GM18867 (cell line): ENCODE data around the gene LAMA3.
A peak's percentile ranks its signal among the peaks of the same experiment; 100 is the strongest.
"Not testable (repeated sequence)": the region's sequence is repeated elsewhere in the genome, so short reads cannot be mapped to it uniquely, and the experiment has no call there.

Experiments
- ATAC-seq: cut with Tn5 transposase; IDR thresholded peaks from one replicate; pipeline ENCODE4 v1.9.1; 2021; ENCODE audit warnings: mild to moderate bottlenecking, moderate library complexity; ENCODE audit not compliant: unreplicated experiment

The LAMA3 gene

DNA sequence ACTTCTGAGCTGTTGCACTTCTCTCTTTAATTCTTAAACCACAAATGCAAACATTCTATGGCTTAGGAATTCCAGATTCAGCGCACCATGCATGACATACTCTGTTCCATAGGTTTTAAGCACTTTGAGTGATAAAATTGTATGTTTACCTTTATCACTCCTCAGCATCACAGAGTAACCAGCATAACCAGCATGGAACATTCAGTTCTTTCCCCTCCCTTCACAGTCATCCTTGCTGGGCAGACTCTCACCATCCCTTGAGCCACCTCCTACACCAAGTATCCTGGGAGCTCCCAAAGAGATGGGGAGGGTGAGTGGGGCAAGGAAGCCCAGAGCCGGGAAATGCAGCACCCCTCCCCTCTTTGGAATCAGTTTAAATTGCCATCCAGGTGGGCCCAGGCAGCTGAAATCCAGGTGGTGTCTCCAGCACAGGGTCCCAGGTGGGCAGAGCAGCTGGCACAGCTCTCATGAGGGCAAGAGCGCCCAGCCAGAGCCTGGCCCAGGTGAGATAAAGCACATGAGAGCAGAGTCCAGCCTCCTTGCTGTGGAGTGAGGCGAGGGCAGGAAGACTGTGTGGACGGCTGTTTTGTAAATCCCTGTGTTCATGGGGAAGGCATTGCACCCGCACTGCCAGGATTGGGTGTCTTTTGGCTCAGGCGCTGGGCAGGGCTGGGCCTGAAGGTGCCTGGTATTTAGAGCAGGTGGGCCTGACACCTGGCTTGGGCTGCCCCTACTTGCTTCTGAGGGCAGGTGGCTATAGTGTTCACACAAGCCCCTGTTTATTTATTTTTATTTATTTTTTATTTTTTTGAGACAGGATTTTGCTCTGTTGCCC lies 36.8 kb downstream of the LAMA3 start:
- no peak for ATAC-seq

DNA sequence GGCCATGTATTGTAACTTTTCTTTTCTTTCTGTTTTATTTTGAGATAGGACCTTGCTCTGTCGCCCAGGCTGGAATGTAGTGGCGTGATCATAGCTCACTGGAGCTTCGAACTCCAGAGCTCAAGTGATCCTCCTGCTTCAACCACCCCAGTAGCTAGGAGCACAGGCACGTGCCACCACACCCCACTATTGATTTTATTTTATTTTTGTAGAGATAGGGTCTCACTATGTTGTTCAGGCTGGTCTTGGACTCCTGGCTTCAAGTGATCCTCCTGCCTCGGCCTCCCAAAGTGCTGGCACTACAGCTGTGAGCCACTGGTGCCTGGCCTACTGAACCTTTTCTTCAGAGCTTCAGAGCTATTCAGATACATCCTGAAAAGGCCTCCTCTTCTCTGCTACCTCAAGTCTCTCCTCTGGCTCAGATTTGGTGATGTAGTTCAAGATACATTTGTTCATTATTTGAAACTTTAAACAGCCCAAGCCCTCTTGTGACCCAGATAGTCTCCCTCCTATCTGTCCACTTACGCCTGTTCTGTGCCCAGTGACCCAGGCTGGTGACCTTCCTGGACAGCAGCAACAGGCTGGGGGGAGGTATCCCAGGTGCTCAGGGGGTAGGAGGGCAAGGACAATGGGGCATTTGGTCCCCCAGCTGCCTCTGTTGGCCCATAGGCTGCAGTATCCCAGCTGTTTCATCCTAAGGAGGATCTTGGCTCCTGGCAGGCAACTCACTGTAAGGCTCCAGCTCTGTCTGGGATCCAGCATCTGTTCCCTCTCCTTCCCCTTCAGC lies 38.6 kb downstream of the LAMA3 start:
- ATAC-seq: no peak

DNA sequence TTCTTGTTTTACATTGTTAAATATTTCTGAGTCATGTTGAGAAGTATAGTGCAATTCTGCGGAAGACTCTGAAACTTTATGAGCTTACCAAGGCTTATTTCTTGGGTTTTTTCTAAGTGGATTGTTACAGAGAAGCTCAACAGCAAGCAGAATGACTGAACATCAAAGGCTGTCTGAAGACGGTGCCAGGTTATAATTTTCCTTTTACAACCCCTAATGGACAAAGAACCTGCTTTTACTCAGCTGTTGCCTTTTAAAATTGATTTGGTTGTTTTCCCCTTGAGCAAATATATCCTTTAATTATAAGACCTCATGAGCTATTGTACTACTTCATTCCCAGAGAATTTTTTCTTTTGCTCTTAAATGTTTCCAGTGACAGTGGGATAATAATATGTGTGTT lies 41.6 kb downstream of the LAMA3 start:
- no peak for ATAC-seq

DNA sequence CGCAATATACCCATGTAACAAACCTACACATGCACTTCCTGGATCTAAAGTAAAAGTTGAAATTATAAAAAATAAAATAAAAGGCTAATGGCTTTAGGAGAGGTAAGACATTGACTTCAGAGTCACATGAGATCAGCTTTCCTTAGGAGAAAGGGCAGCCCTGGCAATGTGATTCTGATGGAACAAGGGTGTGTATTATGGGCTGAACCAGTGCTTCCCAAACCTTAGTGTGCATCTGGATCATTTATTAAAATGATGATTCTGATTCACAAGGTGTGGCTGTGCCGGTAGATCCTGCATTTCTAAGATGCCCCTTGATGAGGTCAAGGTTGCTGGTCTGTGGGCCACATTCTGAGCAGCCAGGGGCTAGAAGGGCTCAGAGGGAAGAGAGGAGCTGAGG lies 42.6 kb downstream of the LAMA3 start:
- no peak for ATAC-seq

DNA sequence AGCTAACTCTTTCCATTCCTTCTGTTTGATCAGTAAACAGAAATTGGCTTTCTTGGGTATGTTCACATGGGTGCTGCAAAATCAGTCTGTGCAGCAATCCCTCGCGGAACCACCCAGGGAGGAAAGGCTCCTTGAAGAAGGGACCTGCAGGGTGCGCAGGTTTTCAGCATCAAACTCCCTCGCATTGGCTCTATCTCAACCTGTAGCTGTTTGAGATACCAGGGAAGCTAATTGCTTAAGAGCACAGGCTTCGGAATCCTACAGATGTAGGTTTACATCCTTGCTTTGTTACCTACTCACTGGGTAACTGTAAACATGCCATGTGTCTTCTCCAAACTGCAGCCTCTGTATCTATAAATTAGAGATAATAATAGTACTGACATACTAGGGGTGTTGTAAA lies 43.2 kb downstream of the LAMA3 start:
- no peak for ATAC-seq

DNA sequence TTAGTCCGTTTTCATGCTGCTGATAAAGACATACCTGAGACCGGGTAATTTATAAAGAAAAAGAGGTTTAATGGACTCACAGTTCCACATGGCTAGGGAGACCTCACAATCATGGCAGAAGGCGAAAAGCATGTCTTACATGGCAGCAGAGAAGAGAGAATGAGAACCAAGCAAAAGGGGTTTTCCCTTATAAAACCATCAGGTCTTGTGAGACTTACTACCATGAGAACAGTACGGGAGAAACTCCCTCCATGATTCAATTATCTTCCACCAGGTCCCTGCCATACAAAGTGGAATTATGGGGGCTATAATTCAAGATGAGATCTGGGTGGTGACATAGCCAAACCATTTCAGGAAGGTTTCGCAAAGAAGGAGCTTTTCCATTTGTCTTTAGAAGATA lies 44.0 kb downstream of the LAMA3 start:
- ATAC-seq: not testable (repeated sequence)

DNA sequence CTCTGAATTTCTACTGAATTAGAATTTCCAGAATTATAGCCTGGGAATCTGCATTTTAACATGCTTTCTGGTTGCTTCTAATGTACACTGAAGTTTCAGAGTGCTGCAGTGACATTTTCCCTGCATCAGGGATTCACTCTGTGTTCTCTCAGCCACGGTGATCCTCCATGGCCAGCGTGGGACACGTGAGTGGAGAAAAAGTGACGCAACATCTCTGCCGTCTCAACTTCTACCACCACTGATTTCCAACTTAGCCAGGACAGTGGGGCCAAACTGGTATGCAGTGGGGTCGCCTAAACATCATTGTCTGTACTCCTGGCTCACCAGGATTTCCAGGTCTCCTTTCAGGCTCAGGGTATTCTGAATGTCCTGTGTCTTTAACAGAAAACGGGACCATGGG lies 44.6 kb downstream of the LAMA3 start:
- ATAC-seq: no peak

DNA sequence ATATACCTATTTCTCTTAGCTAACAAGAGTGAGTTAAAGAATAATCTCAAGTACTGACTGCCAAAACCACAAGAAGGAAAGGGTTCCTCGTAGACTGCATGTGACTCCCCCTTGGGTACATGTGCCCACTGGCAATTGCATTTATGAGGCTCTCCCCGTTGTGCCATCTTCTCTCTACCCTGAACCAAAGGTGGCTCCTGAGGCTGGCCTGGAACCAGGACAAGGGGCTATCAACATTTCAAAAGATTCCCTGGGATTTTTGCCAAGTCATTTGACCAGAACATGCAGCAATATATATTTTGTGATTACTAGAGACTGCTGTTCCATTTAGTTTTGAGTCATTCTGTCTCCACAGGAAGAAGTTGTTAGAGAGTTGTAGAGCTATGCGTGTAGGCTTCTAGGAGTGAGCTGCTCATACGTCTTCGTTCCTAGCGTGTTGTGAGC lies 45.8 kb downstream of the LAMA3 start:
- peak; percentile 55 for ATAC-seq

DNA sequence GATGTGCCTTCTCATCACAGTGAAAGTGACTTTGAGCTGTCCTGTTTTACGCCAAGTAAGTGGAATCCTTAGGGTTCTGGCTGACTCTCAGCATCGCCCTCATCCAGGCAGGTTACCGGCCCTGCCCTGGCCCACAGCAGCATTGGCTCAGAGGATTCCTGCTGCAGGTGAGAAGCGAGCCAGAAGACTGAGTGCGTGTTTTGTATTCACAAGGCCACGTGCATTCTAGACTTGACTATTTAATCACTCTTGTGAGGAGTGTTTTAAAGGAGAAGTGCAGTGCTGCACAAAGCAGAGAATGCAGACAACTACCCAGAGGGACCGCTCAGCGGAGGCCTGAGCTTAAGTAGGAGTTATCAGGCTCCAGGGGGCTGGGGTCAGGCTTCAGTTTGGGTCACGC lies 48.3 kb downstream of the LAMA3 start:
- ATAC-seq: no peak

DNA sequence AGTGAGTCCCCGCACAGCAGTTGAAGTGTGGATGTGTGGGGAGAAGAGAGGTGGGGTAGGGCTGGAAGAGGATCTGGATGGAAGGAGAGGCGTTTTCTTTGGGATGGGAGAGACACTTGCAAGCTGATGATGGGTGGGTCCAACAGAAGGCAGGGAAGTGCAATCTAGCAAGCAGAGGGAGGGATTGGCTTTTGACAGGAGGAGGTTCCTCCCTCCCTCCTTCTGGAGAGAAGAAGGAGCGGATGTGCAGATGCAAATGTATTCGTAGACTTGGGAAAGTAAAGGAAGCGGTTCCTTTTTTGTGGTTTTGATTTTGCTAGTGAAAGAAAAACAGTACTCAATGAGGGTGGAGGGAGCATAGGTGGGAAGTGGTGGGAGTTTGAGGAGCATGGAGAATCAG lies 48.9 kb downstream of the LAMA3 start:
- ATAC-seq: no peak

DNA sequence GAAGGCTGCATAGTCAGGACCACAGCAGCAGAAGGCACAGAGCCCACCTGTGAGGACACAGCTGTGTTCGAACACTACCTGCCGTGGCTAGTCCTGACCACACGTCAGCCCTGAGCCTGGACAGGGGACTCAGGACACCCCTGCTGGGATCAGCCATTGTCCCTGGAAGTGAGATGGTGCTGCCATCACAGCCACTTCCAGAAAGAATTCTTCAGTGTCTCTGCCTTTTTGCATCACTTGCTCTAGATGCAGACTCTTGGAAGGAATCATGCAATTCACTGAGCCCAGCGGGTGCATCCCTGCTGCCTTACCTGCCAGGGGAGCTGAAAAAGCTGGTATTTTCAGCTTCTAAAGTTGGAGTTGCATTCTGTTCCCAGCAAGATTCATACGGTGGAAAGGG lies 49.3 kb downstream of the LAMA3 start:
- no peak for ATAC-seq

DNA sequence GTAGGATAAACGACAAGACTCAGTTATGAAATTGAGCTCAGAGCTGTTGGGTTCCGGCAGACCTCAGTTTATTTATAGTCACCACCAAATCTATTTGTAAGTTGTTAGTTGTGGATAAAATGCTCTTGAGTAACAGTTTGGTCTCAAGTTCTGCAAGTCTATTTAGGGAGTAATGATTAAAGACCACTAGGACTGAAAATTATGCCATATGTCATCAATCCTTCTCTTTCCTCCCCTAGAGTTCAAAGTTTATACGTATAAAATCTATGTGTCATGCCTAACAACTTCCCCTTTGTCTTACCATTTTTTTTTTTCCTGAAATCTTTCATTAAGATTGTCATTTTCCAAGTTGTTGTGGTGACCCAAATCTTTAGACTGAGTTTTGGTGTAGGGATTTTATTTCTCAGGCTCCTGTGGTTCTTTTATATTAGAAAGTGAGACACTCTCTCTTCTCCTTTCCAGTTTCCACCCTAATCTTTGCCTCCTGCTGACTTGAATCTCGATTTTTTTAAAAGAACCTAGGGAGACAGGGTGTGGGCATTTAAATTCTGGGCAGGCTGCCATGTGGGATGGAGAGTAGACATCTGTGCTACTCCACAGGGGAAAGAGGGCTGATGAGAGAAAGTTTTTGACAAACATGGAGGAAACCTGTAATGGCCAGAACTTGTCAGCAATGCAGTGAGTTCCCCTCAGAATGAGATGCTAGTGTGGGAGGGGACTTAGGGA lies 51.0 kb downstream of the LAMA3 start:
- no peak for ATAC-seq

DNA sequence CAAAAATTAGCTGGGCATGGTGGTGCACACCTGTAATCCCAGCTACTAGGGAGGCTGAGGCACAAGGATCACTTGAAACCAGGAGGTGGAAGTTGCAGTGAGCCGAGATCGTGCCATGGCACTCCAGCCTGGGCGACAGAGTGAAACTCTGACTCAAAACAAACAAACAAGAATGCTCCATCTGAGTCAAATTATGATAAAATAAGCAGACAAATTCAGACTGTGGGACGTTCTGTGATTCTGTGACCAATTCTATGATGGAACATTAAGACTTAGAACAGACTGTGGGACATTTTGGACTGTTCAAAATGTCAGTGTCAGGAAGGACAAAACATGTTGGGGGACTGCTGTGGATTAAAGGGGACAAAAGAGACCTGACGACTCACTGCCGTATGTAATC lies 52.7 kb downstream of the LAMA3 start:
- not testable (repeated sequence) for ATAC-seq

DNA sequence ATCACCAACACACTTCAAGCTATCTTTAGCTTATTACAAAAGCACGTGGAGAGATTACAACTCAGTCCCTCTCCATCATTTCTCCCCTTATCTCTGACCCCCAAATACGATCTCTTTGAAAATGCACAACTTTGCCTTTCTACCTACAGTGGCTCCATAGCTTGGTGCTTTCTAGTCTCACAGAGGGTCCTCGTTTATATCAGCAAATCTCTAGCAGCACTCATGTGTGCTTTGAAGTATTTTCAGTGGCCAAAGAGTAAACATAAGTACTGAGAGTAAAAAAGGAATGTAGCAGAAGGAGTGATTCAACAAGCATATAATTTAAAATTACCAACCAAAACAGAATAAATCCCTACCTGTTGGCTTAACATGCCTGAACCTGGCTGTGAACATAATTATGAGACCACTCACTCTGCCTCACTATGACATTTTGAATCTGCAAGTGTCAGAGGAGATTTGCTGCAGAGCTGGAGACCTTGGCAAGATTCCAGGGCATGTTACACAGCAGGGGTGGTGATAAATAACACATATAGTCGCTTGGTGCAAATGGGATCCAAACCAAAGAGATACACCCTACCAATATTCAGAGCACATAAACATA lies 54.6 kb downstream of the LAMA3 start:
- no peak for ATAC-seq

DNA sequence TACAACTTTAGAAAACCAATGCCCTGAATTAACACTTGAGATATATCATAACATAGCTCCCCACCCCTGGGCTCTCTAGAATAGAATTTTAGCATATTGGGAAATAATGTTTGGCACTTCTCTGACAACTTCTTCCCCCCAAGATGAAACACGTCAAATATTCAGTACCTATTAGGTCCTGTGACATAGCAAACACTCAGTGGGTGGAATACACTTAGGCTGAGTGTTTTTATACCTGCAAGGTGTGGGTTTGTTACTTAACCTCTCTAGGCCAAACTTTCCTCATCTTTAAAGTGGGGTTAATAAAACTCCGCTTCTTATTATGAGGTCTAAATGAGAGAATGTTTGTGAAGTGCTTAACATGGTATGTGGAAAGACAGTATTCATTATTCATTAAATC lies 56.1 kb downstream of the LAMA3 start:
- no peak for ATAC-seq

DNA sequence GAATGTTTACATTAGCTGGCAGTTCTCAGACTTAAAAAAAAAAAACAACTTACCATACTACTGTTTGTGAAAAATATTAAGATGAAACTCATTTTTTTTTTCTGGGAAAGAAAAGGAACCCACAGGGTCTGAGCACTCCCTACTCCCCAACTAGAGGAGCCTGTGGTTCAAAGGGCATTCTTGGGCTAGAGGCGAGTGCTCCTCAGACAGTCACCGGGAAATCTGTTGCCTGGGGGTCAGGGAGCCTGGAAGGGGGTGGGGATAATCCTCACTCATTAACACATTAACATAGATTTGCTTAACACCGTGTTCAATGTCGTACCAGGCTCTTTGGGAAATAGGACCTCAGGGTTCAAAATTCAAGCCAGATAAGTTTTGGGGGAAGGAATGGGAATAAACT lies 57.6 kb downstream of the LAMA3 start:
- no peak for ATAC-seq

DNA sequence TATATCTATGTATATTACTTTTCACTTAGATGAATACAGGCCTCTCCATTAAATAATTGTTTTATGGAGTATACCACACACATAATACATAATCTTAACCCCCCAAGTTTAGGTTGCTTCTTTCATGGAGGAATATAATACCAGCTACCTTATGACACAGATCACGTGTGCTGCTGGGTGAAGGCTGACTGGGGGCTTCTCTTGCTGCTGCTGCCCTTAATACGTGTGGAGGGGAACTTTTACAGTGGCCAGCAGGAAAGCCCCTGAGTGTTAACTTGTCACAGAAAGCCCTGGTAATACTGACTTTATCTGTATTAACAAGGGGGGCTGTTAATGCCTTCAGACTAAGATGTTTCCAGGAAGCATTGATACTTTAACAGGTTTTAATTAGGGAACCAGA lies 63.1 kb downstream of the LAMA3 start:
- no peak for ATAC-seq

DNA sequence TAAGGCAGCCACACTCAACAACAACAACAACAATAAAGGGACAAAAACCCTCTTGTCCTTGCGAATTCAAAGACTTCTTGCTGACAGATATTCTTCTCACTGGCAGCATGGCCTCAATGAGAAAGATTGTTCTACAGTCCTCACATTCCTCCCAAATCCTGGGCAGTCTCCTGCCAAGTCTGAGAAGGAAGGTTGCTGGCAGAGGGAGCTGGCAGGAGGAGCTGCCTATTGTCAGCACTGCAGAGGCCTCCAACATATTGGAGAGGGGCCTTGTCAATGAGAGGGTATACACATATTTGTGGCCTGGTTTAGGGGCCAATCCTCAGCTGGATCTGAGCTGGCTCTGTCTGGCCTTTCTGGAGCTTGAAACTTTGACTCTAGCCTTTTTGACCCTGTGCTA lies 63.5 kb downstream of the LAMA3 start:
- ATAC-seq: no peak

DNA sequence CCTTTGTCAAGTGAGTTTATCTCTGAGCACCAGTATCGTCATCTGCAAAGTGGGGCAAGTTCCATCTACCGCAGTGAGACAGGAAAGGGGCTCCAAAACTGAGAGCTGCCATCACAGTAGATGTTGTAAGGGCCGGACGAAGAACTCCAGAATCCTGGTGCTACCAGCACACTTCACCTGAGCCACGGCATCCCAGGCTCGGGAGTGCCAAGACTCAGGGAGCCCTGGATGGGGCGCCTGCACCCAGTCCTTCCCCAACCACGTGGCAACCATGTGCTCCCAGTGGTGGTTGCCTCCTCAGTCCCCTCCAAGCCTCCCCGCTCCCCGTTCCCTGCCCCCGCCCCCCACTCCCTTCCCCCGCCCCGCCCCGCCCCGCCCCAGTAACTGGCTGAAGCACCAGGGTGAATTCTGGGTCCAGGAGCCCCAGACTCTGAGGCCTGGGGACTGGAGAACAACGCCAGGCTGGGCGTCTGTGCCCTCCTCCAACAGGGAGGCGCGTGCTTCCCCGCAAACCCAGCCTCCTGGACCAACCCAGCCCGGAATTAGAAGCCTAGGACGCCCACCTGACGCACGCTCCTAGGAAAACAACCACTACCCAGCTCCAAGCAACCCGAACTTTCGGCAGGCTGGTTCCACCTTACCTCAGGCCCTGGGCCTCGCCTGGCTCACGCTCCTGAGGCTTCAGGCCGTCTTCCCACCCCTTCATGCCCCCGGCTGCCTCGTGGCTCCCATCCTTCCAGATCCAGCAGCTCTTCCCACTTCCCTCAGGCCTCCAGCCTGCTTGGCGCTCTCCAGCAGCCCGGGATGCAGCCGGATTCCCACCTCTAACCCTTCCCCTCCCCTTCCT lies 67.6 kb downstream of the LAMA3 start:
- no peak for ATAC-seq

DNA sequence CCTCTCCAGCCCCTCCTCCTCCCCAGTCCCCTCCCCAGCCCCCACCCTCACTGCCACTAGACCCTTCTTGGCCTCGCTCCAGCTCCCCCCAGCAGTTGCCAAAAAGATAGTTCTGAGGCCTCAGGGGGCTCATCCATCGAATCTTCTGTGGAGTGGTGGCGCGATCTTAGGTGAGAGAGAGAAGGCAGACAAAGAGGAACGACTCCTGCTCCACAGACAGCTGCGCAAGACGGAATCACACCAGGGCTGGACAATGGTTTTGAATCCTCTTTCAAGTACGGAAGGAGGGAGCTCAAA lies 68.1 kb downstream of the LAMA3 start:
- no peak for ATAC-seq

DNA sequence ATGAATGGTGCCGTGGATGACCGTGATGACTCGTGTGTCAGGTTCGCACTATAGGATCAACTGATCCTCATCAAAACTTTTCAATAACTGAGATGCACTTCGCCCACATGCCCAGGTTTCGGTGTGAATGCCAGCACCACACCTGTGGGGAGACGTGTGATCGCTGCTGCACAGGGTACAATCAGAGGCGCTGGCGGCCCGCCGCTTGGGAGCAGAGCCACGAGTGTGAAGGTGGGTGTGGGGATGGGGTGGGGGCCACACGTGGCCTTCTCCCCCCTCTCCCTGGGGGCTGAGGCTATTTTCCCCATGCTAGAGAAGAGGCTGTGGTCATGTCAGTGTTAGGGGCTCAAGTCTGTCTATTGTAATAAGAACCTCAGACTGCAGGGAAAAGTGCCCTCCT lies 69.0 kb downstream of the LAMA3 start:
- ATAC-seq: no peak
